Stomach (tissue), 4 donors: ENCODE results near the gene TMCO4.

ENCODE experiments used
- POLR2A ChIP-seq, 4 donors: fragments of 450-650 bp; IDR thresholded peaks; one replicate each; pipeline ENCODE4 v1.6.1; 2016; ENCODE audit warnings: antibody characterized with exemption in 4 of 4, control low read depth in 2 of 4, mild to moderate bottlenecking in 1 of 4, moderate library complexity in 1 of 4
- POLR2AphosphoS5 ChIP-seq, 3 donors: sonication (generic); formaldehyde crosslinking; IDR thresholded peaks; one replicate each; pipeline ENCODE4 v1.6.1; 2016; ENCODE audit warnings: antibody characterized with exemption in 3 of 3
- TF ChIP-seq, protein P1 (sequence below), 7 experiments: fragments of 450-650 bp in 4 of 7; fragments of 200-600 bp in 3 of 7; sonication (generic) in 3 of 7; IDR thresholded peaks; one replicate each; pipeline ENCODE4 v1.5.1; 2016 to 2019; ENCODE audit warnings: antibody characterized with exemption in 7 of 7, control low read depth in 2 of 7, mild to moderate bottlenecking in 1 of 7

DNA sequence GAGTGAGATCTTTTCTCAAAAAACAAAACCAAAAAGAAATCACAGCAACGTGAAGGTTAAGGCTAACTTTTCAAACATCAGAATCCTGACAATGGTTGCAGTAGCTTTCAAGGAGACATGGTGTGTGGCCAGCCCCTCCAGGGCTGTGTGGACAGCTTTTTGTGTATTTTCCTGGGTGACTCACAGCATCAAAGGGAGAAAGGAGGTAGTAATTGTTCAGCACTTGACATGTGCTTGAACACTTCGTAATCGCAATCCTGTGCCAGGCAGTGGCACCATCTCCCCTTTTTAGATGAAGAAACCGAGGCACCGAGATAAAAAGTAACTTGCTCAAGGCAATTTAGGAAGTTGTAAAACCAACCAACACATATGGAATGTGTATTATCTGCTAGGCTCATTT is 145.3 kb downstream of the TMCO4 start:
- TF ChIP-seq, protein P1, sequence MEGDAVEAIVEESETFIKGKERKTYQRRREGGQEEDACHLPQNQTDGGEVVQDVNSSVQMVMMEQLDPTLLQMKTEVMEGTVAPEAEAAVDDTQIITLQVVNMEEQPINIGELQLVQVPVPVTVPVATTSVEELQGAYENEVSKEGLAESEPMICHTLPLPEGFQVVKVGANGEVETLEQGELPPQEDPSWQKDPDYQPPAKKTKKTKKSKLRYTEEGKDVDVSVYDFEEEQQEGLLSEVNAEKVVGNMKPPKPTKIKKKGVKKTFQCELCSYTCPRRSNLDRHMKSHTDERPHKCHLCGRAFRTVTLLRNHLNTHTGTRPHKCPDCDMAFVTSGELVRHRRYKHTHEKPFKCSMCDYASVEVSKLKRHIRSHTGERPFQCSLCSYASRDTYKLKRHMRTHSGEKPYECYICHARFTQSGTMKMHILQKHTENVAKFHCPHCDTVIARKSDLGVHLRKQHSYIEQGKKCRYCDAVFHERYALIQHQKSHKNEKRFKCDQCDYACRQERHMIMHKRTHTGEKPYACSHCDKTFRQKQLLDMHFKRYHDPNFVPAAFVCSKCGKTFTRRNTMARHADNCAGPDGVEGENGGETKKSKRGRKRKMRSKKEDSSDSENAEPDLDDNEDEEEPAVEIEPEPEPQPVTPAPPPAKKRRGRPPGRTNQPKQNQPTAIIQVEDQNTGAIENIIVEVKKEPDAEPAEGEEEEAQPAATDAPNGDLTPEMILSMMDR (IDR thresholded peaks at IDR 0.05): no peak
- TF ChIP-seq POLR2AphosphoS5 (IDR thresholded peaks at IDR 0.05): no peak
- no peak for TF ChIP-seq POLR2A (IDR thresholded peaks at IDR 0.05)
